ENCODE results near the gene DENND11.

- no peak for TF ChIP-seq POLR2AphosphoS5 (IDR thresholded peaks at IDR 0.05)
- TF ChIP-seq, protein P1, sequence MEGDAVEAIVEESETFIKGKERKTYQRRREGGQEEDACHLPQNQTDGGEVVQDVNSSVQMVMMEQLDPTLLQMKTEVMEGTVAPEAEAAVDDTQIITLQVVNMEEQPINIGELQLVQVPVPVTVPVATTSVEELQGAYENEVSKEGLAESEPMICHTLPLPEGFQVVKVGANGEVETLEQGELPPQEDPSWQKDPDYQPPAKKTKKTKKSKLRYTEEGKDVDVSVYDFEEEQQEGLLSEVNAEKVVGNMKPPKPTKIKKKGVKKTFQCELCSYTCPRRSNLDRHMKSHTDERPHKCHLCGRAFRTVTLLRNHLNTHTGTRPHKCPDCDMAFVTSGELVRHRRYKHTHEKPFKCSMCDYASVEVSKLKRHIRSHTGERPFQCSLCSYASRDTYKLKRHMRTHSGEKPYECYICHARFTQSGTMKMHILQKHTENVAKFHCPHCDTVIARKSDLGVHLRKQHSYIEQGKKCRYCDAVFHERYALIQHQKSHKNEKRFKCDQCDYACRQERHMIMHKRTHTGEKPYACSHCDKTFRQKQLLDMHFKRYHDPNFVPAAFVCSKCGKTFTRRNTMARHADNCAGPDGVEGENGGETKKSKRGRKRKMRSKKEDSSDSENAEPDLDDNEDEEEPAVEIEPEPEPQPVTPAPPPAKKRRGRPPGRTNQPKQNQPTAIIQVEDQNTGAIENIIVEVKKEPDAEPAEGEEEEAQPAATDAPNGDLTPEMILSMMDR (IDR thresholded peaks at IDR 0.05), result peak in 1 of 4 experiments; percentile 10
Measured at GRCh38 chr7:141674702-141675101, 27.3 kb downstream of the DENND11 start.
